Neural progenitor cell (in vitro differentiated cells): ENCODE results near the gene HEMK1.

Experiments
- EZH2 ChIP-seq: fragments of 200-600 bp; sonication (generic); IDR thresholded peaks from 2 replicates; pipeline ENCODE4 v1.6.1; 2017; ENCODE audit warnings: antibody characterized with exemption, mild to moderate bottlenecking, moderate library complexity
- EZH2phosphoT487 ChIP-seq: fragments of 200-600 bp; sonication (generic); IDR thresholded peaks from 2 replicates; pipeline ENCODE4 v1.6.1; 2017; ENCODE audit warnings: antibody characterized with exemption

DNA sequence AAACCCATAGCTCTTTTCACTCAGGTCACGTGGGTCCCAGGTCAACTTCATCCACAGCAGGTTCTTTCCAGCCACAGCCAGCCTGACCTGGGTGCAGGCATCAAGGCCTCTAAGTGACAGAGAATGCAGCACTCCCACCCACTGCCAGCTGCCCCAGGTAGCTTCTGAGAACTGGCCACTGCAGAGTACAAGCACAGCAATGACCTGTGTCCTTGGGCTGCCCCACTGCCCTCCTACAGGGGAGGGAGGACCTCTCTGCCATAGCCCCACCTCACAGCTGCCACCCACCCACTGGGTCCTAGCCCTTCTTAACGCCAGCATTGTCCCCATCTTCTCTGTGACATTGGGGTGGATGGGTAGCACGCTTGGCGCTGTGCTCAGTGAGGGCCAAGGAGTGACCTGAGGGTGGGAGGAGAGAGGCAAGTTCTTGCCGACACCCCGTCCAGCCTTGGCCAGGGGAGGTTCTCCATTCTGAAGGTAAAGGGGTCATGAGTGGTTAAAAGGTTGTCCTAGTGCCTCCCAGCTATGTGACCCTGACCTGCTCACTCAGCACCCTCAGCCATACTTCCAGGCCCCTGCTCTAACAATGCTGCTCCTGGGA lies 29.9 kb downstream of the HEMK1 start:
- TF ChIP-seq EZH2 (no peak), EZH2phosphoT487 (no peak)
